Calu3 (cell line): ENCODE measurements around the gene MROH7. TPM values are rescaled to one million over a fixed set of nuclear protein-coding genes. Genes with fewer than 3 reads are reported as not detected.

Experiments used
- BruUV-seq: library from RNA; stranded (reverse); fragments of 400-500 nt; replicated peaks from 2 replicates; lab custom pipeline; 2021; lab: Mats Ljungman, UMichigan
- CTCF ChIA-PET: fragments of 300-600 bp; sonication (Branson Sonifier 250); formaldehyde crosslinking; loops from one replicate; lab custom pipeline; 2022; ENCODE audit warnings: antibody characterized with exemption; lab: Charles Lee
- DNase-seq: peaks from one replicate; pipeline ENCODE4 v3.0.0; 2022
- H3K27ac Mint-ChIP-seq: one replicate; pipeline ENCODE4 v1.8.0; 2022; ENCODE audit warnings: mixed read lengths; ENCODE audit not compliant: unreplicated experiment
- H3K27me3 Mint-ChIP-seq: one replicate; pipeline ENCODE4 v1.8.0; 2022; ENCODE audit warnings: mixed read lengths; ENCODE audit not compliant: unreplicated experiment
- H3K36me3 Mint-ChIP-seq: one replicate; pipeline ENCODE4 v1.8.0; 2022; ENCODE audit warnings: mild to moderate bottlenecking, moderate library complexity, mixed read lengths; ENCODE audit not compliant: insufficient read depth, unreplicated experiment
- H3K4me1 Mint-ChIP-seq: one replicate; pipeline ENCODE4 v1.8.0; 2022; ENCODE audit warnings: mild to moderate bottlenecking, low read depth, mixed read lengths; ENCODE audit not compliant: unreplicated experiment
- H3K4me3 Mint-ChIP-seq: one replicate; pipeline ENCODE4 v1.8.0; 2022; ENCODE audit warnings: mild to moderate bottlenecking, low read depth, moderate library complexity, mixed read lengths; ENCODE audit not compliant: unreplicated experiment
- H3K9me3 Mint-ChIP-seq: one replicate; pipeline ENCODE4 v1.8.0; 2022; ENCODE audit warnings: low read depth, mixed read lengths; ENCODE audit not compliant: unreplicated experiment
- CTCF ChIP-seq: fragments of 200-600 bp; IDR thresholded peaks from one replicate; pipeline ENCODE4 v1.8.0; 2022; ENCODE audit warnings: antibody characterized with exemption; ENCODE audit not compliant: unreplicated experiment
- intact Hi-C: fragments of 100-400 bp; cut with micrococcal nuclease; formaldehyde crosslinking; loops from one replicate; pipeline ENCODE4 v1.10.0; 2022; ENCODE audit not compliant: unreplicated experiment
- total RNA-seq: library from RNA; stranded (reverse); gene quantifications from 2 replicates; pipeline ENCODE4 v1.2.3, GENCODE V29; 2022

MROH7 gene
- total RNA-seq, 1 experiment from 2014 or later, result 0.71 TPM

DNA sequence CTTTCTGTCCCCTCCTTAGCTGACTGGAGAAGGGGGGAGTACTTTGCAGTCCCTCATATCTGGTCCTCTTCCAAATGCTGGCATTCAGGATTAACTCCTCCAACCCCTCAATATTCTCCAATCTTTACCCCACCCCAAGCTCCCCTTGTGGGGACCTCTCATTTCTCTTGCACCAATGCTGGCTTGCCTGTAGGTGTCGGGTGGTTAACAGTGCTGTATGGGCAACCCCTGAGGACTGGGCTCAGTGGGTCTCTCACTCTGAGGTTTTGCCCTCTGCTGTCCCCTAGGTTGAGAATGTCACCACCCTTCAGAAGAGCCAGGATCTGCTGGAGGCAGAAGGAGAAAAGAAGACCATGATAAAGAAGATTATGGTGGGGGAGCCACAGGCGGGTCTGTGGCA is 27.0 kb downstream of the MROH7 start:
- Mint-ChIP-seq H3K27ac (no peak overlapping the region), H3K9me3 (no peaks in the 10 kb centered on the region), H3K4me3 (no peak overlapping the region), H3K27me3 (peaks cover 28% of the 10 kb centered on the region), H3K4me1 (no peaks in the 10 kb centered on the region), H3K36me3 (no peaks in the 10 kb centered on the region)
- BruUV-seq, result no TSS peak
- intact Hi-C loops, result no loop called here
- TF ChIP-seq CTCF, result no peak
- DNase-seq, result no peak
- CTCF ChIA-PET, result interaction anchor here (0.5 kb wide), 1 partner anchor 79 kb away, joined by 3 read pairs; no protein-coding TSS in a partner anchor

DNA sequence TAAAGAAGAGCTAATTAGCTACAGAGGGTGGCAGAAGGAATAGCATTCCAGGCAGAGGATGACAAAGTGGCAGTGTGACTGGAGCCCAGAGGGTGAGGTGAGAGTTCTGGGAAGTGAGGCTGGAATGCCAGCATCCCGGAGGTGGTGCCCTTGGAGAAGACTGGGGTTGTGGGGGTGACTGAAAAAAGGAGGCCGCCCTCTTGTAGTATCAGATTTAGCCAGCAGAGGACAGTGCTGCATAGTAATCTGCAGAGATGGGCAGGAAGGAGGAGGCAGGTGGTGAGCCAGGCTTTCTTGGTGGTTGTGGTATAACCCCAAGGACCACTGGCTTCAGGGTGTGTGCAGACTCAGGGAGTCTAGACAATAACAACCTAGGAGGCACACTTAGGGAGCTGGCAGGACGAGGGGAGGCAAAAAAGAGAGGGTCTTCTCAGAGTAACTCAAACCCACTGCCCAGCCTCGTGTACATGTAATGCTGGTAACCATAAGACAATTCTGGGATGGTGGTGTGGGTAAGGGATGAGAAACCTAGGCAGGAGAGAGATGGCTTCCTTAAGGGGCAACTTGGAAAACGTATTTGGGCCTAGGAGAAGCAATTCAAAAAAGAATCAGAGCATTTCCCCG is 30.5 kb downstream of the MROH7 start:
- H3K9me3 Mint-ChIP-seq, result no peaks in the 10 kb centered on the region
- BruUV-seq, result no TSS peak
- peak; percentile 93 for TF ChIP-seq CTCF
- H3K4me3 Mint-ChIP-seq, result no peak overlapping the region
- CTCF ChIA-PET, result interaction anchor here (0.9 kb wide), 1 partner anchor 138 kb away, joined by 3 read pairs; no protein-coding TSS in a partner anchor
- intact Hi-C loops, result loop anchor here (1.0 kb wide), 1 partner anchor 138 kb away; no protein-coding TSS in a partner anchor
- H3K4me1 Mint-ChIP-seq, result no peaks in the 10 kb centered on the region
- no peak overlapping the region for H3K27ac Mint-ChIP-seq
- DNase-seq, result peak; percentile 76
- no peaks in the 10 kb centered on the region for H3K36me3 Mint-ChIP-seq
- peaks cover 26% of the 10 kb centered on the region for H3K27me3 Mint-ChIP-seq

- no TSS peak for BruUV-seq
- Mint-ChIP-seq H3K36me3 (no peaks in the 10 kb centered on the region), H3K27ac (no peak overlapping the region), H3K4me1 (no peaks in the 10 kb centered on the region), H3K9me3 (no peaks in the 10 kb centered on the region), H3K4me3 (no peak overlapping the region), H3K27me3 (peaks cover 43% of the 10 kb centered on the region)
- DNase-seq, result no peak
- TF ChIP-seq CTCF, result no peak
- CTCF ChIA-PET, result interaction anchor here (0.7 to 0.8 kb wide), 2 partner anchors 127 to 129 kb away, joined by 3 read pairs; no protein-coding TSS in a partner anchor
- intact Hi-C loops, result no loop called here
These were observed 37.4 kb downstream of the MROH7 start for GRCh38 chr1:54678776-54679643.

- Mint-ChIP-seq H3K9me3 (no peaks in the 10 kb centered on the region), H3K27ac (no peak overlapping the region), H3K36me3 (no peaks in the 10 kb centered on the region), H3K27me3 (peaks cover 50% of the 10 kb centered on the region), H3K4me1 (no peaks in the 10 kb centered on the region), H3K4me3 (no peak overlapping the region)
- CTCF ChIA-PET, result no interaction called here
- intact Hi-C loops, result no loop called here
- no peak for DNase-seq
- no peak for TF ChIP-seq CTCF
- no TSS peak for BruUV-seq
These were observed 38.1 kb downstream of the MROH7 start for GRCh38 chr1:54679706-54680105.
